G401.6 (cell line): Measurements from ENCODE around the gene CHRNA1.
A peak's percentile ranks its signal among the peaks of the same experiment; 100 is the strongest.

ENCODE experiments used
- FAIRE-seq: peaks from 2 replicates; lab custom pipeline; 2012; peaks lifted over from hg19 to GRCh38; lab: Jason Lieb, UNC

CHRNA1 gene

GRCh38 chr2:174759381-174760065, 4.7 kb downstream of the CHRNA1 start:
- FAIRE-seq = no peak

- no peak for FAIRE-seq
Observed at GRCh38 chr2:174756743-174757142, 7.5 kb downstream of the CHRNA1 start.

- no peak for FAIRE-seq
Observed at GRCh38 chr2:174753038-174753633, 11.1 kb downstream of the CHRNA1 start.

- FAIRE-seq = no peak
Observed at GRCh38 chr2:174752403-174753037, 11.8 kb downstream of the CHRNA1 start.

- no peak for FAIRE-seq
Observed at GRCh38 chr2:174750923-174751441, 13.3 kb downstream of the CHRNA1 start.

GRCh38 chr2:174749793-174750192, 14.5 kb downstream of the CHRNA1 start:
- no peak for FAIRE-seq

GRCh38 chr2:174748948-174749347, 15.3 kb downstream of the CHRNA1 start:
- peak; percentile 17 for FAIRE-seq

- FAIRE-seq = no peak
Observed at GRCh38 chr2:174745142-174745541, 19.1 kb downstream of the CHRNA1 start.

- no peak for FAIRE-seq
Observed at GRCh38 chr2:174744111-174744510, 20.2 kb downstream of the CHRNA1 start.

GRCh38 chr2:174740721-174741120, 23.6 kb downstream of the CHRNA1 start:
- FAIRE-seq = no peak

- FAIRE-seq = no peak
Observed at GRCh38 chr2:174738841-174739240, 25.4 kb downstream of the CHRNA1 start.

- FAIRE-seq = no peak
Observed at GRCh38 chr2:174731546-174731945, 32.7 kb downstream of the CHRNA1 start.

GRCh38 chr2:174730698-174731018, 33.6 kb downstream of the CHRNA1 start:
- no peak for FAIRE-seq

- no peak for FAIRE-seq
Observed at GRCh38 chr2:174729797-174730697, 34.2 kb downstream of the CHRNA1 start.

- FAIRE-seq = no peak
Observed at GRCh38 chr2:174728096-174728495, 36.2 kb downstream of the CHRNA1 start.

GRCh38 chr2:174726212-174726611, 38.1 kb downstream of the CHRNA1 start:
- FAIRE-seq = no peak

GRCh38 chr2:174722942-174723592, 41.2 kb downstream of the CHRNA1 start:
- FAIRE-seq = no peak

GRCh38 chr2:174719016-174719415, 45.3 kb downstream of the CHRNA1 start:
- FAIRE-seq = no peak

GRCh38 chr2:174718591-174718990, 45.7 kb downstream of the CHRNA1 start:
- FAIRE-seq = no peak

- no peak for FAIRE-seq
Observed at GRCh38 chr2:174717916-174718315, 46.4 kb downstream of the CHRNA1 start.

GRCh38 chr2:174717273-174717672, 47.0 kb downstream of the CHRNA1 start:
- no peak for FAIRE-seq

GRCh38 chr2:174716785-174717184, 47.5 kb downstream of the CHRNA1 start:
- no peak for FAIRE-seq
